Measurements from ENCODE around the gene TMEM59L. TPM values are rescaled to one million over a fixed set of nuclear protein-coding genes. Genes with fewer than 3 reads are reported as not detected.

Gene TMEM59L
- total and polyA plus RNA-seq, 4 donors, result 0.08 to 0.15 (median 0.08) TPM; not detected in 1

- Histone ChIP-seq H3K9ac (ENCODE audit: low read depth in 1 of 2, low read length in 2 of 2) (no peak overlapping the region), H3K27ac (ENCODE audit: low read depth in 1 of 2, low read length in 2 of 2) (no peak overlapping the region), H3K4me1 (ENCODE audit: control insufficient read depth in 4 of 4, insufficient read depth in 4 of 4, low read length in 3 of 4) (peaks cover 11 to 19% (median 14%) of the 10 kb centered on the region in 4 donors), H3K4me3 (ENCODE audit: low read depth in 1 of 3, low read length in 3 of 3) (peak overlapping the region in 1 of 3 donors; percentile 26), H3K27me3 (ENCODE audit: control insufficient read depth in 4 of 4, insufficient read depth in 4 of 4, low read length in 3 of 4) (peaks cover 0 to 5% (median under 1%) of the 10 kb centered on the region in 4 donors), H3K36me3 (ENCODE audit: control insufficient read depth in 4 of 4, insufficient read depth in 3 of 4, low read depth in 1 of 4, low read length in 3 of 4) (peaks cover 0 to 3% (median 1%) of the 10 kb centered on the region in 4 donors), H3K9me3 (ENCODE audit: control insufficient read depth in 4 of 4, low read length in 3 of 4) (no peaks in the 10 kb centered on the region)
- peak; percentile 80 for TF ChIP-seq CTCF (IDR thresholded peaks at IDR 0.05; ENCODE audit: low read depth, low read length, missing input control)
- TF ChIP-seq RAD21 (IDR thresholded peaks at IDR 0.05), result peak; percentile 53 to 71
- no peak for TF ChIP-seq HNF4A (conservative IDR thresholded peaks at IDR 0.05)
- TF ChIP-seq FOXA1 (IDR thresholded peaks at IDR 0.05), result no peak
- TF ChIP-seq SP1 (IDR thresholded peaks at IDR 0.05), result no peak
- TF ChIP-seq NR2F2 (IDR thresholded peaks at IDR 0.05), result no peak
- peak; percentile 71 for DNase-seq (ENCODE audit: low spot score)
- 1% methylated on average over 54 of the region's 54 CpGs for WGBS
Measured at GRCh38 chr19:18594096-18594823, 18.4 kb upstream of the TMEM59L start.

- Histone ChIP-seq H3K36me3 (ENCODE audit: control insufficient read depth in 4 of 4, insufficient read depth in 3 of 4, low read depth in 1 of 4, low read length in 3 of 4) (peaks cover 0 to 3% (median 1%) of the 10 kb centered on the region in 4 donors), H3K4me3 (ENCODE audit: low read depth in 1 of 3, low read length in 3 of 3) (peak overlapping the region in 1 of 3 donors; percentile 26), H3K27ac (ENCODE audit: low read depth in 1 of 2, low read length in 2 of 2) (no peak overlapping the region), H3K4me1 (ENCODE audit: control insufficient read depth in 4 of 4, insufficient read depth in 4 of 4, low read length in 3 of 4) (peaks cover 6 to 12% (median 9%) of the 10 kb centered on the region in 4 donors), H3K27me3 (ENCODE audit: control insufficient read depth in 4 of 4, insufficient read depth in 4 of 4, low read length in 3 of 4) (peaks cover 0 to 5% (median under 1%) of the 10 kb centered on the region in 4 donors), H3K9me3 (ENCODE audit: control insufficient read depth in 4 of 4, low read length in 3 of 4) (no peaks in the 10 kb centered on the region), H3K9ac (ENCODE audit: low read depth in 1 of 2, low read length in 2 of 2) (no peak overlapping the region)
- 25% methylated on average over 26 of the region's 26 CpGs for WGBS
- no peak for DNase-seq (ENCODE audit: low spot score)
- TF ChIP-seq FOXA1 (IDR thresholded peaks at IDR 0.05), result no peak
- no peak for TF ChIP-seq MAX (IDR thresholded peaks at IDR 0.05)
- TF ChIP-seq RXRA (IDR thresholded peaks at IDR 0.05), result no peak
- no peak for TF ChIP-seq GABPA (IDR thresholded peaks at IDR 0.05 in 1 of 2, conservative IDR thresholded peaks at IDR 0.05 in 1 of 2)
- no peak for TF ChIP-seq ATF3 (IDR thresholded peaks at IDR 0.05)
- TF ChIP-seq FOXA2 (IDR thresholded peaks at IDR 0.05), result no peak
- no peak for TF ChIP-seq RAD21 (IDR thresholded peaks at IDR 0.05)
- no peak for TF ChIP-seq HNF4A (conservative IDR thresholded peaks at IDR 0.05)
- no peak for TF ChIP-seq JUND (IDR thresholded peaks at IDR 0.05)
- no peak for TF ChIP-seq CTCF (IDR thresholded peaks at IDR 0.05; ENCODE audit: low read depth, low read length, missing input control)
- TF ChIP-seq SP1 (IDR thresholded peaks at IDR 0.05), result no peak
- TF ChIP-seq TAF1 (conservative IDR thresholded peaks at IDR 0.05), result no peak
- no peak for TF ChIP-seq REST (IDR thresholded peaks at IDR 0.05)
Measured at GRCh38 chr19:18594824-18595373, 17.8 kb upstream of the TMEM59L start.
